ENCODE results near the gene ELOVL6.

- no peak for TF ChIP-seq POLR2A (IDR thresholded peaks at IDR 0.05)
- no peak for TF ChIP-seq CTCF (IDR thresholded peaks at IDR 0.05)
Observed at GRCh38 chr4:110131916-110132315, 66.5 kb downstream of the ELOVL6 start.
